GM19467 (cell line): ENCODE data around the gene DIAPH2.

ENCODE experiments used
- ATAC-seq: cut with Tn5 transposase; IDR thresholded peaks from one replicate; pipeline ENCODE4 v1.9.1; 2021; ENCODE audit warnings: mild to moderate bottlenecking, moderate library complexity; ENCODE audit not compliant: unreplicated experiment

DIAPH2 gene

DNA sequence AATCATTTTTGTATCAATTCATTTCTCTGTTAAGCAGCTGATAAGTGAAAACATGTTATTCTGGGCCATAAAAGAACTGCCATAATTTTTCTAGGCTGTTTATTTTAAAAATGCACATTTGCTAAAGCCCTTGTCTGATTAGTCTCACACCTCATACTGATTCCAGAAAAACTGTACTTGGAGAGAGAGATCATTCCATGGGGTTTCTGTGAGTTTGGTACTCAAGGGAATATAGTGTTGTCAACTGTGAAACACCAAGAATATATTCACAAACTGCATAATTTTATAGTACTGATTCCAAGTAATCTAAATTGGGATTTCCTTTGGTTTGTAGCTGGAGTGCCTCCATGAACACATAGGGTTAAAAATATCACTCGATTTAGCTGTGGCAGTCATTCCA, 746.6 kb downstream of the DIAPH2 start:
- ATAC-seq, result no peak

DNA sequence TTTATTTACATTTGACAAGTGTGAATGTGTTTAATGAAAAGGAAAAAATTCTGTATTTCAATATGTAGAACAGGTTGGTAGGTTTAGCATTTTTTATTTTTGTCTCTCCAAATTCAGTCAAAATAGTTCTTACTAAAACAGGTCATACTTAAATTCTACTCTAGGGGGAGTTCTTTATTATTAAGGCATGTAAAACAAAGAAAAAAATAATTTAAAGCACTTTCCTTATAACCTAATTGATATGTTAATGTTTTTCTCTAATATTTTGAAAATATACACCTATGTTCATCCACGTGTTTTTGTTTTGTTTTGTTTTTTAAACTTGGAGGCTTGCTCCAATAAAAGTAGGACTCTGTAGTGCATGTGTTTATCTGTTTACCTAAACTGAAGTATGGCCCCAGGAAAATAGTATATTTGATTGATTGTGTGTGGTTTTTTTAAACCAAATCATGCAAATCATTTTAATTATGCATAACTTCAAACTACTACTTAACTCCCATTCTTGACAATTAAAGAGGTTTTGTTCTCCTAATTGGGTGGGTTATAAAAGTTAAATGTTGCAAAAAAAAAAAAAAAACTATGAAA, 761.7 kb downstream of the DIAPH2 start:
- no peak for ATAC-seq

DNA sequence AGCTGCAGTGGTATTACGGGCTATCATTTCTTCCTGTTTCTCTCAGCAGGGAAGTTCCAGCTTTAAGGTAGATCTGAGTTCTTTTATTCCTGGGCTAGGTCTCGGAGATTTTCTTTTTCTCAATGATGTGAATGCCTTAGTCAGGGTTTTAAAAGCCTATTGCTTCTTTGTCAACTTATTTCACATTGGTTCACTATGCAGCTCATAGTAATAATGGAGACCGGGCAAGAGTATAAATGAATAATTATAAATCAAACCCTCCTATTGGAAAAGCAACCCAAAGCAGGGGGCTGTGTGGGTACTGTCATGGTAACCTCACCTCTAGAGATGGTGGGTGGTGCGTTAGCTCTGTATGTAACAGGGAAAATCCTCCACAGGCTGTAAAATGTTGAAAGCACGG, 762.7 kb downstream of the DIAPH2 start:
- no peak for ATAC-seq

DNA sequence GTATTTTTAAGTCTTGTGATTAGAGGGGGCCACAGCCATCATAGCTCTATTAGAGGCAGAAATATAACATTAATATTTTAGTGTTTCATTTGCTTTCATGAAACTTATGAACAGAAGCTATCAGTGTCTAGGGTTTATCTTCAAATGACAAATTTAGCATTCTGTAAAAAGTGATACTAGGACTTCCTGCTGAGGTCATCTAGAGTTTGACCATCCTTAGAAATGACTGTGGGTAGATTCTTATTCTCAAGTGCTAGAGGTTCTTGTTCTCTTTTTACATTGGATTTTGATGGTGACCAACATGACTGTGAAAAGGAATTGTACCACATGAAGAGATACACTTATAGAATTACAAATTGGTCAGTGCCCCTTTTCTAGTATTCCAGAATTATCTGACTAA, 767.6 kb downstream of the DIAPH2 start:
- no peak for ATAC-seq

DNA sequence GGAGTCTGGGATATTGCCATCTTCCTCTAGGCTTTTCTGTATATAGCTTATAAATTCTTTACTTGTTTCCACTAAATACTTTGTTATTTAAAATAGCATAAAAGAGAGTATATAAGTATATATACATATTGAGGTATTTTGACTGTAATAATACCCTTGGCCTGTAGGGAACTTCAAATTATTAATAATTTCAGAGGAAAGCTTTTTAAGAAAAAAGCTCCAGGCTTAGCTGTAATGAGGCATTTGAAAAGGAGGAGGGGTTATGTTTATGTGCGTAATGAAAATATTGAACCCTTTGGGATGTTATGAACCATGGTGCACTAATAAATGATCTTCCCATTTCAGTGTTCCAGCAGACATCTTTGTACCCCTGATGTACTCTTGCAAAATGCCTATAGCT, 777.1 kb downstream of the DIAPH2 start:
- ATAC-seq, result no peak

DNA sequence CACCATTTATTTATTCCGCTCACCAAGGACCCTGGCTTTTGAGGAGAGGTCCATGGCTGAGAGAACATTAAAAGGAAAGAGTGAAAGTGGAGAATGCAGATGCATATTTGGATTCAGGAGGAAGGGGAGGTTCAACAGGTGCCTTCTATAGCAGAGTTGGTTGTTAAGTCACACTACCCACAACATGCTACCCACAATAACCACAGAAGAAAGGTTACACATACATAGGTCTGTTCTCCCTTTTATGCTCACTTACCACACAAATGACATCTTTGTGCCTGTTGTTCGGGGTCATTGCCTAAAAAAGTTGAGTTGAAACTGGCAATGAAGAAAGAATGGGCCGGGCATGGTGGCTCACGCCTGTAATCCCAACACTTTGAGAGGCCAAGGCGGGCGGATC, 786.4 kb downstream of the DIAPH2 start:
- ATAC-seq, result no peak

DNA sequence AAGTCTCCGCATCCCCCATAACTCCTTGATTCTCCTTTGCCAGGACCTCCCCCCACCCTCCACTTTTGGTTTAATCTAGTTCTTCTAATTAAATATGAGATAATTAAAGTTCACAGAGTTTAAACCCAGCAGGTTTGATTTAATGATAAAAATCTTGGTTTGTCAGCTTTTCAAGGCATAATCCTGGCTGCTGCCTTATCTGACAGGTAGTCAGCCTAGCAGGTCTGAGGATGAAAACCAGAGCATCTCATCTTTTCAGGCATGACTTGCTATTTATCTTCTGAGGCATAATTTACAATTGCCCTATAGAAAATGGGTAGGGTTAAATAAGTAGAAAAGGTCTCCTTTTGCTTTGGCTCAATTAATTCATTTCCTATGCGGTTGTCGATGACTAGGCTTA, 790.3 kb downstream of the DIAPH2 start:
- no peak for ATAC-seq

DNA sequence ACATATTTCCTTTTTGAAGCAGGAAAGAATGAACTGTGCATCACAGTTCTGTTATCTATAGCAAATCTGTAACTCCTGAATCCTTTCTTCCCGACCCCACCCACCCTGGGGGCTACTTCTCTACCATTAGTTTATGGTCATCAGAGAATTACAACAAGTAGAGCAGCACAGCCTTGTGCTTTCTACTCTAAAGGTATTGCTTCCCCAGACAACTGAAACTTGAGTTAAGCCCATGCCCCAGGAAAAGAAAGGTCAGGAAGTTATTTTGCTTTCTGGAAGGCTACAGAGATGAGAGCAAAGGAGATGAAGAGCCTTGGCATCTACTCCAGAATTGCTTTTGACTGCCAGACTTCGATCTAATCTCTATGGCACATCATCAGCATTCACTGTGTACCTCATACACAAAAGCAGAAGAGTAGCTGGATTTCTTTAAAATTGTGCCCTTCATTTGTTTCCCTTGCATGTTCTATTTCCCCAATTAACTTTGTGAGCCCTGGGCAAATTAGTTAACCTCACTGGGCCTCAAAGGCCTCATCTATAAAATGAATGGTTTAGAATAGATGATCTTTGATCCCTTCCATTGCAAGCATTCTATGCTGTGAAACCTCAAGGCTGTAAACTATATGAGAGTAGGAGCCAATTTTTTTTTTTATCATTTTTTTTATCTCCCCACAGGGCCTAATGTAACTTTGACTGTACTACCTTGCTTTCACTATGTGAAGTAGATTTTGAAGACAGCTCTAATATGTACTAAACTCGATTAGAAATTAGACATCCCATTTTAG, 794.7 kb downstream of the DIAPH2 start:
- ATAC-seq, result no peak

DNA sequence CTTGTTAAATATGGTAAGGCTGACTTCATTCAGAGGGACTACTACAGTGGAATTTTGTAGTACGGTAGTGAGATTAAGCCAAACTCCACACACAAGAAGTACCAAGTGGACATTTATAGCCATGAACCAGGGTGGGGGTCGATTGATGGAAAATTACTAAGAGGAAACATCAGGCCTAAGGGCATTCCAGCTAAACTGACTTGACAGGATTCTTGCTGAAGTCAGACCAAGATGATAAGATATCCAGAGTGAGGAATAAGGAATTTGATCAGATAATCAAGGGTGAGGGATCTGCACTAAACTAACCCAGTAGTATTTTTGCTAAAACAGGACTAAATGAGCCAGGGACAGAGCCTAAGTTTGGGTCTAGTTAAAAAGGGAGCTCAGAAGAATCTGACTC, 796.6 kb downstream of the DIAPH2 start:
- ATAC-seq, result no peak

DNA sequence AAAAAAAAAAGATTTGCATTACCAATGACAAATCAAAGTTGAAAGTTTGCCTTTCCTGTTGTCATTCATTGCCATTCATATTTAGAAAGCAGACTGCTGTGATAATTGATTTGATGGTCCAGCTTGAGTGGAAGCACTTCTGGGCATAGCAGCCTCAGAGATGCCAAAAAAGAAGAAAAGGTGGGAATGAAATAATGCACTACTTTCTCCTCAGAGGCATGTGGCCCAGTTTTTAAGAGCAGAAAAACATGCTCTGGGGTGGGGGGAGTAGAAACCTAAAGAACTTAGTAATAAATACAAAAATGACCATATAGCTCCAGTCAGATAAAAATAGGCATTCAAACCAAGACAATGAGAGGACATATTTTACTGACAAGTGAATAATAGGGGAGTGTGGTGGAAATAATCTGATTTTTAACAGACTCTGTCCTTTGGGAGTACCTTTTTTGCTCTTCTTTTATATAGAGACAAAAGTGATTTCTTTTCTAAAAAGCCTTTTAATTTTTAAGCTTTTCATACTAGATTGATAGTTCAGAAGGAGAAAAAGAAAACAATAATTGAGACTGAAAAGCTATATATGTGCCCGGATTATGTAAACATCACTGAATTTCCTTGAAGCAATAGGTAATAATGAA, 798.1 kb downstream of the DIAPH2 start:
- ATAC-seq, result no peak

DNA sequence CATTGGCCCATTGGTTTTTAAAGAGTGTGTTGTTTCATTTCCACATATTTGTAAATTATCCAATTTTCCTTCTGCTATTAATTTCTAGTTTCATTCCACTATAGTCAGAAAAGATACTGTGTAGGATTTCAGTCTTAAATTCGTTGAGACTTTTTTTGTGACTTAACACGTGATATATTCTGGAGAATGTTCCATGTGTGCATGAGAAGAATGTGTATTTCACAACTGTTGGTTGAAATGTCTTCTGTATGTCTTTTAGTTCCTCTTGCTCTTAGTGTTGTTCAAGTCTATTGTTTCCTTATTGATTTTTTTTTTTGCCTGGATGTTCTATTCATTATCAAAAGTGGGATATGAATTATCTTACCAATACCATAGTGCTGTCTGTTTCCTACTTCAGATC, 806.0 kb downstream of the DIAPH2 start:
- ATAC-seq, result no peak

DNA sequence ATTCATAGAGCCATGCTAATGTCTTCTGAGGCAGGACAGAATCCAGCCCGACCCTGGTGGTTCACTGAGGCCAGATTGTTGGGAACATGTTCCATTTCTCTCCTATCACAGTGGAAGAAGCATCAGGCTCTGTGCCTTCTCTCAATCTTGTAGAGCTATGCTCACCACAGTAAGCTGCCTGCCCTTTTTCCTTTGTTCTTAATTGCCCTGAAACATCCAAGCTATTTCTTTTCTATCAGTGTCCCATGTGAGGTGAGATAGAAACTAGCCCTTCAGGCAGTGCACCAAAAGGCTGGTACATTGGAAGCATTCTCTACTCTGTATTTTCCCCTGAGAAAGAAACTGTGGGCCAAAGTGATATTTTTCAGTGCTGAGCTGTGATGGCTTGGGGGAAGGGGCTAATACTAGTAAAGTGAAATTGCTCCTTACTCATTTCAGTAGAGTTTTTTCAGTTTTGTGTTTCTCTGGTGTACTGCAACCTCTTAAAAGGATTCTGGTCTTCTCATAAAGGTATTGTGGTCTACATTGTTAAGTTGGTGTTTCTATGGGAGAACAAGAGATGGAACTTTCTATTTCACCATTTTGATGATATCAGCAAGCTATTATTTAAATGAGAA, 810.2 kb downstream of the DIAPH2 start:
- peak; percentile 86 for ATAC-seq

DNA sequence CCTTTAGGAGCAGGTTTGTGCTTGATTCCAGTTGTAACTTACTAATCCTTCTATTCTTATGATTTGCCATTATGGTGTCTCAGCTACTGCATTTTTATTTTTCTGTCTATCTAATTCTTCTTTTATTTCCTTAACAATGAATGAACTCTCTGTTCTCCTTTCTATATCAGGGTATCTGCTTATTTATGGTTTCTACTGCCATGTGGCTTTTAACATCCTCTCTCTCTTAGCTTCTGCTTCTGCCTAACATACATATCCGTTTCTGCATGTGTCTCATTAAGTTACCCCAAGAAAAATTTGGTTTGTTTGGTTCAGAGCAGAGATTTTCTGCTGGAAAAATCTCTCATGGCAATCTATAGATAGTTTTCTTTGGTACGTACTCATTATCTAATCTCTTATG, 813.5 kb downstream of the DIAPH2 start:
- no peak for ATAC-seq

DNA sequence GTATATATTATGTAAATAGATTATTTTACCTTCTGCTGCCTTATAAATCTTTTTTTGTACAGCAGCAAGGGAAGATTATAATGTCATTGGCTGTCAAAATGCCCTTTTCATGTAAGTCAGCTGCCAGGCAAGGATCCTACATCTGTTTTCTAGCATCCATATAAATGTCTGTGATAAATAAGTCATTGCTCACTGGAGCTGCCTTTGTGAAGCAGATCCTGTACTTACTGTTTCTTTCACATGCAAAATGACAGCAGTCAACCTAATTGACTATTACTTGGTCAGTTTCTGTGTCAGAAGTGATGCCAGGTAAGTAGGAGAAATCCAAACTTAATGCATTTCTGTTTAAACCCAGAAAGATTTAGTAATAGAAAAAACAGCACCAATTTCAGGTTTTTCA, 819.8 kb downstream of the DIAPH2 start:
- ATAC-seq, result no peak

DNA sequence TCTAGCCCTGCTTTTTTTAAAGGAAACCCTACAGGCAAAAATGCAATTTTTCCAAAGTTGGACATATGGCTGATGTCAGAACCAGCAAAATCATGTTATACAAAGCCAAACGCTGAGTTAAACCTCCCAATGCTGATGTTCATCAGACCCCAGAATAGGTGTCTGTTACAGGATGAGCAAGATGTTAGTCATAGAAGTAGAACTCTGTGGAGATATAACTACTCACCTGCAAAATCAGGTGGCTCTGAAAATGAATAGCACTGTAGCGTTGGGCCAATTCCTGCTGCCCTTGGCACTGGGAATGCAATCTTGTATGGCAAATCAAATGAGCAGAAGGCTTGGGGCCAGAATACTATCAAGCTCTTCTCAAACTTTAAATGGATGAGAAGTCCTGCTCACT, 833.1 kb downstream of the DIAPH2 start:
- no peak for ATAC-seq

DNA sequence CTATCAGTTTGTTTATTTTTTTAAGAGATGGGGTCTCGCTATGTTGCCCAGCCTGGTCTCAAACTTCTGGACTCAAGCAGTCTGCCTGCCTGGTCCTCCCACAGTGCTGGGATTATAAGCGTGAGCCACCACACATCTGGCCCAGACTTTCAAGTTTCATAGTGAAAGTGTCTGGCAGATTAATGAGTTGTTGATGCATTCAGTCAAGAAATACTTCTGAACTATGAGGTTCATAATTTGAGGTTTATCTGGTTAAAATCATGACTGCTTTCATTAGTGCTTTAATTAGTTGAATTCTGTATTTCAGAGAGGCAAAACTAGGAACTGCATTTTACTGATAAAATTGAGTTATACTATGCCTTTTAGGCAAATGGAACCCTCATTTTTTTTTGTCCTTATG, 837.7 kb downstream of the DIAPH2 start:
- ATAC-seq, result no peak

DNA sequence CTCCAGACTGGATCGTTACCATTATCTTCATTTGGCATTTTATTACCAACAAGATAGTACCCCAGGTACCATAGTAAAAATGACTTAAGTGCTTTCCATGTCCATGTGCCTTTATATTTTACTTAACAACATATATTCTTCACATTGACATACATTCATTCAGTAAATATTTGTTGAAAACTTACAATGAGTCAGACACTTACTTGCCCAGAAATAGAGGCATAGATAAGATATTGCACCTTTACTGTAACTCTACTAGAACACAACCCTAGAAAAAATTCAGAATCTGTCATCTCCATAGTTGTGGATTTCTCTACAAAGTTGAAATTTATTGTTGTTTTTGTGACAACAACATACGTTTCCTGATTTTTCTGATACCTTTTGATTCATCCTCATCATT, 839.7 kb downstream of the DIAPH2 start:
- ATAC-seq, result no peak

DNA sequence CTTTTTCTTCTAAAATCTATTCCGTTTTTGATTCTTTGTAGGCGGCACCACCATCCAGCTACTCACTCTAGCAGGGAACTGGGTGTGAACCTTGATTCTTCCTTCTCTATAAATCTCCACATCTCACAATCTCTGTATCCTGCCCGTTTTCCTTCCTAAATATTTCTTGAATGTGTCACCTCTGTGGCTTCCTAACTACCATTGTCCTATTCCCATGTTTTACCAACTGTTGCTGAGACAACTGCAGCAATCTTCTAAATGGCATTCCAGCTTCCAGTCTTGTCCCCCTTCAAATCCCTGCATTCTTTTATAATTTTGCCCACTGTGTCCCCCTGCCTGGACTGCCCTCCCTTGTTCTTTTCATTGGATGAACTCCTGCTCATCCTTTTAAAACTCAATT, 840.4 kb downstream of the DIAPH2 start:
- ATAC-seq, result no peak

DNA sequence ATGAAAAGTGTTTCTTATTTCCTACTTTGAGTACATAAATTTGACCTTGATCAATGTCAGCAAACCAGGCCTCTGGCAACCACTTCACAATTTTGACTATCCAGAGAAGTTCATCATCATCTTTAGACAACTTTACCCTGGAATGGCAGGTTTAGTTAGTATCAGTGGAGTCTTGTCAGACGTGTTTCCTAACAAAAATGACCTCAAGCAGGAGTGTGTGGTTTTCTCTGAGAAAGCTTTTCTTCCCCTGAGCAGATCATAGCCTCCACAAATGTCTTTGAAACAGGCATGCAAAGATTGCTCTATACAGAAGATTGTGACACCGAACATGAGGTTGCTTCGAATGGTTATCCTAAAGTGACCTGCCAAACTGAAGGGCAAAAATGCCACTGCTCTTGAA, 841.3 kb downstream of the DIAPH2 start:
- no peak for ATAC-seq

DNA sequence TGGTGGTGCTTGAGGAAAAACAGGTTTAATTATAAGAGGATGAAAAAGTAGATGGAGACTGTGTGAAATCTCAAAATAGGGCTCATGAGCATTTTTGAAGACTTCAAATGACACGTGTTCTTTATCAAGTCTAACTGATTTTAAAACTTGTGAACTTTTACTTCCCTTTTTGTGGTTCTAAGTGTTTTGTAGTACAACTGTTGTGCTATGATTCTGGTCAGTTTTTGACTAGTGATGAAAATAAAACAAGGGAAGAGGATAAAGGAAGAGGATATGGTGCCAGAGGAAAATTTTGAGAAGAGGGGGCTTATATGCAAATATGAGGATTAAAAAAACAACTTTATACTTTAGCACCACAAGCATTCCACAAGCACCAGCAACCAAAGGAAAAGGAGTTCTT, 843.1 kb downstream of the DIAPH2 start:
- no peak for ATAC-seq

DNA sequence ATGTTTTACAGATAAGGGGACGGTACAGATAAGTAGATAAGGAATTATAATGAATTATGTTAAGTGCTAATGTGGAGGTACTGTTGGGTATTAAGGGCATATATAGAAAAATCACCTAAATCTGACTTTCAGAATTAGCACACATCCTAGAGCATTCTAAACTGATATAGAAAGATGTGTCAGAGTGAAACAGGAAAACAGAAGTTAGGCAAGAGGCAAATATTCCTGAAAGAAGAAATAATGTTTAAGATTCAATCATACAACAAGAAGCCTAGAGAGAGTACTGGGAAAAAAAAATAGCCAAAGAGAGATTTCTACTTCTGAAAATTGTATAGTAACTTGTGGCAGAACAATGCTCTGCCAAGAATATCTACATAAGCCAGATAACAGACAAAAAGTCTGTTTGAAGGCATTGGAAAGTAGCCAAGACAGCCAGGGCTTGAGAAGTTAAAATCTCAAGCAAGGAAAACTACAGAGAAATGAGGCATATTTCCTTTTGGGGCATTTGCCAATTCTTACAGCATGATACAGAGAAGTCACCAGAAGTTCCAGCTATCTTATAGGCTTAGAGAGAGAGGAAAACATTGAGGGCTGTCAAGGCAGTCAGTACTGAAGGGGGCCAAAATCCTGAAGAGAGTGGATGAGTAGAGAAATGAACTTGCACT, 845.0 kb downstream of the DIAPH2 start:
- ATAC-seq, result no peak
